CD4-positive, CD25-positive, alpha-beta regulatory T cell (primary cell): ENCODE results near the gene EPHB1. TPM values are rescaled to one million over a fixed set of nuclear protein-coding genes. Genes with fewer than 3 reads are reported as not detected.
"Not testable (repeated sequence)": the region's sequence is repeated elsewhere in the genome, so short reads cannot be mapped to it uniquely, and the experiment has no call there.

Source experiments
- ATAC-seq, 2 donors: fragments of 150-1000 bp; cut with Tn5 transposase; one replicate each; pipeline ENCODE4 v1.10.0; 2021; ENCODE audit warnings: low read depth in 2 of 2, moderate number of reproducible peaks in 2 of 2, moderate library complexity in 1 of 2
- DNase-seq, 3 donors: peaks; one replicate each; pipeline versions ENCODE4 v3.0.0 to v3.0.0-alpha.2; 2012 to 2022; ENCODE audit warnings: mixed read lengths in 1 of 3
- H3K27ac ChIP-seq: one replicate; pipeline ENCODE4 v1.7.0; 2013; ENCODE audit warnings: mild to moderate bottlenecking, low read length; ENCODE audit not compliant: insufficient read depth, poor library complexity, severe bottlenecking
- H3K27me3 ChIP-seq: one replicate; pipeline ENCODE4 v1.7.0; 2013; ENCODE audit warnings: low read length; ENCODE audit not compliant: control insufficient read depth, insufficient read depth
- H3K36me3 ChIP-seq: one replicate; pipeline ENCODE4 v1.7.0; 2013; ENCODE audit warnings: mild to moderate bottlenecking, low read length, moderate library complexity; ENCODE audit not compliant: control insufficient read depth, insufficient read depth
- H3K4me1 ChIP-seq: 2 replicates; pipeline ENCODE4 v1.7.0; 2013; ENCODE audit warnings: mild to moderate bottlenecking, low read length; ENCODE audit not compliant: insufficient read depth, control insufficient read depth, poor library complexity, severe bottlenecking
- H3K4me3 ChIP-seq: one replicate; pipeline ENCODE4 v1.7.0; 2013; ENCODE audit warnings: low read depth, mild to moderate bottlenecking, low read length, moderate library complexity
- H3K9me3 ChIP-seq, 2 experiments: 1 replicate in 1 of 2; 2 replicates in 1 of 2; pipeline ENCODE4 v1.7.0; 2013; ENCODE audit warnings: low read length in 2 of 2, mild to moderate bottlenecking in 1 of 2, moderate library complexity in 1 of 2; ENCODE audit not compliant: control insufficient read depth in 2 of 2
- H3K27ac Mint-ChIP-seq, 3 donors: one replicate each; pipeline ENCODE4 v1.8.0; 2020 to 2022; ENCODE audit warnings: mild to moderate bottlenecking in 3 of 3, mixed read lengths in 3 of 3, moderate library complexity in 2 of 3
- H3K27me3 Mint-ChIP-seq: one replicate; pipeline ENCODE4 v1.8.0; 2022; ENCODE audit warnings: mild to moderate bottlenecking, mixed read lengths
- H3K36me3 Mint-ChIP-seq: one replicate; pipeline ENCODE4 v1.8.0; 2020; ENCODE audit warnings: mixed read lengths
- H3K4me1 Mint-ChIP-seq, 4 donors: one replicate each; pipeline ENCODE4 v1.8.0; 2020 to 2022; ENCODE audit warnings: mixed read lengths in 4 of 4, mild to moderate bottlenecking in 1 of 4
- H3K4me3 Mint-ChIP-seq, 4 donors: one replicate each; pipeline ENCODE4 v1.8.0; 2020 to 2022; ENCODE audit warnings: mild to moderate bottlenecking in 4 of 4, mixed read lengths in 4 of 4, moderate library complexity in 3 of 4
- H3K9me3 Mint-ChIP-seq, 7 donors: one replicate each; pipeline ENCODE4 v1.8.0; 2020 to 2022; ENCODE audit warnings: mixed read lengths in 7 of 7, mild to moderate bottlenecking in 3 of 7, moderate library complexity in 2 of 7
- polyA plus RNA-seq, 4 donors: library from polyadenylated mRNA; unstranded; fragments of 300-500 nt; fragmentation: Illumina TruSeq; gene quantifications; one replicate each; pipeline ENCODE4 v1.2.3, GENCODE V29; 2021
- total RNA-seq: library from RNA; stranded (reverse); gene quantifications from one replicate; pipeline ENCODE4 v1.2.3, GENCODE V29; 2022

Gene EPHB1
- total and polyA plus RNA-seq, 5 donors from 2014 or later: 0.32 to 2.1 (median 0.84) TPM

- H3K27me3 ChIP-seq: peaks cover 3% of the 10 kb centered on the region
- H3K27ac ChIP-seq: no peak overlapping the region
- H3K4me3 ChIP-seq: no peak overlapping the region
- Mint-ChIP-seq H3K27me3 (peaks cover 4% of the 10 kb centered on the region), H3K9me3 (peaks cover 0 to 7% (median 1%) of the 10 kb centered on the region in 7 donors), H3K27ac (no peak overlapping the region), H3K36me3 (no peaks in the 10 kb centered on the region), H3K4me3 (no peak overlapping the region), H3K4me1 (peaks cover 0 to 2% (median 0%) of the 10 kb centered on the region in 4 donors)
- DNase-seq (no peak), ATAC-seq (no peak)
- H3K9me3 ChIP-seq: no peaks in the 10 kb centered on the region
- no peaks in the 10 kb centered on the region for H3K36me3 ChIP-seq
- no peaks in the 10 kb centered on the region for H3K4me1 ChIP-seq
Observed at GRCh38 chr3:134970895-134971294, 175.8 kb downstream of the EPHB1 start.

GRCh38 chr3:134971306-134971705 is 176.2 kb downstream of the EPHB1 start:
- Mint-ChIP-seq H3K27me3 (peaks cover 4% of the 10 kb centered on the region), H3K36me3 (no peaks in the 10 kb centered on the region), H3K27ac (no peak overlapping the region), H3K4me1 (peaks cover 0 to 2% (median 0%) of the 10 kb centered on the region in 4 donors), H3K9me3 (peaks cover 0 to 7% (median 1%) of the 10 kb centered on the region in 7 donors), H3K4me3 (no peak overlapping the region)
- DNase-seq (no peak), ATAC-seq (no peak)
- Histone ChIP-seq H3K27me3 (peaks cover 3% of the 10 kb centered on the region), H3K27ac (no peak overlapping the region), H3K4me3 (no peak overlapping the region), H3K4me1 (no peaks in the 10 kb centered on the region), H3K36me3 (no peaks in the 10 kb centered on the region), H3K9me3 (no peaks in the 10 kb centered on the region)

GRCh38 chr3:134971907-134972306 is 176.8 kb downstream of the EPHB1 start:
- not testable (repeated sequence) for DNase-seq, H3K27me3 Mint-ChIP-seq, H3K4me3 ChIP-seq, H3K9me3 ChIP-seq, H3K27ac ChIP-seq, ATAC-seq, H3K36me3 Mint-ChIP-seq, H3K36me3 ChIP-seq, H3K4me3 Mint-ChIP-seq, H3K27me3 ChIP-seq, H3K4me1 Mint-ChIP-seq, H3K4me1 ChIP-seq, H3K27ac Mint-ChIP-seq, H3K9me3 Mint-ChIP-seq

GRCh38 chr3:134972836-134973455 is 177.9 kb downstream of the EPHB1 start:
- Mint-ChIP-seq H3K27ac (no peak overlapping the region), H3K4me3 (no peak overlapping the region), H3K4me1 (peaks cover 0 to 4% (median 0%) of the 10 kb centered on the region in 4 donors), H3K36me3 (no peaks in the 10 kb centered on the region), H3K27me3 (peaks cover 4% of the 10 kb centered on the region), H3K9me3 (peaks cover 0 to 7% (median 3%) of the 10 kb centered on the region in 7 donors)
- no peaks in the 10 kb centered on the region for H3K4me1 ChIP-seq
- peaks cover 3% of the 10 kb centered on the region for H3K27me3 ChIP-seq
- DNase-seq: no peak
- H3K27ac ChIP-seq: no peak overlapping the region
- no peaks in the 10 kb centered on the region for H3K36me3 ChIP-seq
- H3K9me3 ChIP-seq: no peaks in the 10 kb centered on the region
- H3K4me3 ChIP-seq: no peak overlapping the region
- ATAC-seq: no peak

GRCh38 chr3:134974624-134975023 is 179.6 kb downstream of the EPHB1 start:
- no peak for ATAC-seq
- peaks cover 0 to 4% (median 0%) of the 10 kb centered on the region in 4 donors for H3K4me1 Mint-ChIP-seq
- no peaks in the 10 kb centered on the region for H3K9me3 ChIP-seq
- no peak overlapping the region for H3K4me3 ChIP-seq
- no peaks in the 10 kb centered on the region for H3K27me3 ChIP-seq
- no peak overlapping the region for H3K27ac ChIP-seq
- no peaks in the 10 kb centered on the region for H3K36me3 Mint-ChIP-seq
- peaks cover 2% of the 10 kb centered on the region for H3K27me3 Mint-ChIP-seq
- no peaks in the 10 kb centered on the region for H3K4me1 ChIP-seq
- H3K36me3 ChIP-seq: no peaks in the 10 kb centered on the region
- no peak for DNase-seq
- H3K27ac Mint-ChIP-seq: no peak overlapping the region
- H3K4me3 Mint-ChIP-seq: no peak overlapping the region
- H3K9me3 Mint-ChIP-seq: peaks cover 0 to 9% (median under 1%) of the 10 kb centered on the region in 7 donors

- no peak for ATAC-seq
- no peak overlapping the region for H3K27ac ChIP-seq
- Mint-ChIP-seq H3K27ac (no peak overlapping the region), H3K9me3 (peaks cover 0 to 7% (median 3%) of the 10 kb centered on the region in 7 donors), H3K4me3 (no peak overlapping the region), H3K36me3 (no peaks in the 10 kb centered on the region), H3K4me1 (peaks cover 0 to 4% (median 0%) of the 10 kb centered on the region in 4 donors), H3K27me3 (no peaks in the 10 kb centered on the region)
- no peaks in the 10 kb centered on the region for H3K36me3 ChIP-seq
- no peak for DNase-seq
- H3K9me3 ChIP-seq: no peaks in the 10 kb centered on the region
- H3K4me1 ChIP-seq: no peaks in the 10 kb centered on the region
- no peaks in the 10 kb centered on the region for H3K27me3 ChIP-seq
- no peak overlapping the region for H3K4me3 ChIP-seq
Observed at GRCh38 chr3:134976948-134977347, 181.9 kb downstream of the EPHB1 start.

GRCh38 chr3:134978658-134979057 is 183.6 kb downstream of the EPHB1 start:
- Mint-ChIP-seq H3K27me3 (no peaks in the 10 kb centered on the region), H3K36me3 (no peaks in the 10 kb centered on the region), H3K4me3 (no peak overlapping the region), H3K27ac (no peak overlapping the region), H3K9me3 (peaks cover 0 to 8% (median 3%) of the 10 kb centered on the region in 7 donors), H3K4me1 (peaks cover 0 to 4% (median 0%) of the 10 kb centered on the region in 4 donors)
- ATAC-seq (no peak), DNase-seq (no peak)
- Histone ChIP-seq H3K36me3 (no peaks in the 10 kb centered on the region), H3K4me1 (no peaks in the 10 kb centered on the region), H3K4me3 (no peak overlapping the region), H3K9me3 (no peaks in the 10 kb centered on the region), H3K27ac (no peak overlapping the region), H3K27me3 (no peaks in the 10 kb centered on the region)
